SH-SY5Y (cell line): ENCODE data around the gene DAZL.

Experiments
- GATA2 ChIP-seq: IDR thresholded peaks from 2 replicates; pipeline ENCODE4 v1.6.1; 2011; ENCODE audit warnings: mild to moderate bottlenecking, low read depth, low read length
- GATA3 ChIP-seq: IDR thresholded peaks from 2 replicates; pipeline ENCODE4 v1.6.1; 2011; ENCODE audit warnings: low read depth, mild to moderate bottlenecking, low read length, moderate library complexity

GRCh38 chr3:16589120-16589519, 16.1 kb downstream of the DAZL start:
- TF ChIP-seq GATA2 (no peak), GATA3 (no peak)
